ENCODE results near the gene TTLL11.

DNA sequence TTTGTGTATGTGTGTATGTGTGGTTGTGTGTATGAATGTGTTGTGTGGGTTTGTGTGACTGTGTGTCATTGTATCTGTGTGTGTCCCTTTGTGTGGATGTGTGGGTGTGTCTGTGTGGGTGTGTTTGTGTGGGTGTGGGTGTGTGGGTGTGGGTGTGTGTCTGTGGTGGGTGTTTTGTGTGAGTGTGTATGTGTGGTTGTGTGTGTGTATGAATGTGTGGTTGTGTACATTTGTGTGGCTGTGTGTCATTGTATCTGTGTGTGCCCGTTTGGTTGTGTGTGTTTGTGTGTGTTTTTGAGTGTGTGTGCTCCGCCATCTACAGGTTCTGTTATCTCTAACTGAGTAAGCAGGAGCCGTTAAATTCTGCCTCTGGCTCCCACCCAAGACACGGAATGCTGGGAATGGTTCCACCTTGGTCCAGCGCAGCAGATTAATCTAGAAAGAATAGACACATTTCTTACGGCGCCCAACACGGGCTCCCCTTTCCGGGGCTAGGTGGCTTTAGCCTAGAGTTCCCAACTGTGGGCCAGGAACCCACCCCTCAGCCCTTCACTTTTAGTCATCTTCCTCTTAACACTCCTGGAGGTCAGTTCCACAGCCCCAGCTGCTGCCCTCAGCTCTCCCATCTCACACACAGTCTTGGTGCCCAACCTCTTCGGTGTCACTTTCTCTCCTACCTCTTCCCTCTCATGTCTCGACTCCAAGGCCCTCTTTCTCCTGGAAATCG, 197.1 kb downstream of the TTLL11 start:
- TF ChIP-seq, protein P1, sequence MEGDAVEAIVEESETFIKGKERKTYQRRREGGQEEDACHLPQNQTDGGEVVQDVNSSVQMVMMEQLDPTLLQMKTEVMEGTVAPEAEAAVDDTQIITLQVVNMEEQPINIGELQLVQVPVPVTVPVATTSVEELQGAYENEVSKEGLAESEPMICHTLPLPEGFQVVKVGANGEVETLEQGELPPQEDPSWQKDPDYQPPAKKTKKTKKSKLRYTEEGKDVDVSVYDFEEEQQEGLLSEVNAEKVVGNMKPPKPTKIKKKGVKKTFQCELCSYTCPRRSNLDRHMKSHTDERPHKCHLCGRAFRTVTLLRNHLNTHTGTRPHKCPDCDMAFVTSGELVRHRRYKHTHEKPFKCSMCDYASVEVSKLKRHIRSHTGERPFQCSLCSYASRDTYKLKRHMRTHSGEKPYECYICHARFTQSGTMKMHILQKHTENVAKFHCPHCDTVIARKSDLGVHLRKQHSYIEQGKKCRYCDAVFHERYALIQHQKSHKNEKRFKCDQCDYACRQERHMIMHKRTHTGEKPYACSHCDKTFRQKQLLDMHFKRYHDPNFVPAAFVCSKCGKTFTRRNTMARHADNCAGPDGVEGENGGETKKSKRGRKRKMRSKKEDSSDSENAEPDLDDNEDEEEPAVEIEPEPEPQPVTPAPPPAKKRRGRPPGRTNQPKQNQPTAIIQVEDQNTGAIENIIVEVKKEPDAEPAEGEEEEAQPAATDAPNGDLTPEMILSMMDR (IDR thresholded peaks at IDR 0.05) = no peak
- no peak for TF ChIP-seq POLR2A (IDR thresholded peaks at IDR 0.05)
- TF ChIP-seq EP300 (IDR thresholded peaks at IDR 0.05; ENCODE audit: low read depth) = no peak
- TF ChIP-seq POLR2AphosphoS5 (IDR thresholded peaks at IDR 0.05) = no peak

Measured in transverse colon (tissue), 4 donors.